CD4-positive, alpha-beta T cell (primary cell): Measurements from ENCODE around the gene HDC. TPM values are rescaled to one million over a fixed set of nuclear protein-coding genes. Genes with fewer than 3 reads are reported as not detected.

Experiments
- ATAC-seq: fragments of 200-7000 bp; cut with Tn5 transposase; one replicate; pipeline ENCODE4 v1.10.0; 2022; ENCODE audit warnings: mild to moderate bottlenecking; ENCODE audit not compliant: poor library complexity
- CTCF ChIA-PET: fragments of 350-600 bp; sonication (Branson Sonifier 250); formaldehyde crosslinking; loops from one replicate; lab custom pipeline; 2021; ENCODE audit warnings: antibody characterized with exemption, inconsistent platforms; lab: Charles Lee
- POLR2A ChIA-PET: fragments of 350-600 bp; sonication (Branson Sonifier 250); formaldehyde crosslinking; loops from one replicate; lab custom pipeline; 2021; ENCODE audit warnings: antibody characterized with exemption, inconsistent platforms; lab: Charles Lee
- DNase-seq, 14 experiments: peaks; one replicate each; pipeline ENCODE4 v3.0.0-alpha.2; 2013 to 2020; ENCODE audit warnings: mixed read lengths in 2 of 14
- H3K27ac ChIP-seq, 2 donors: one replicate each; pipeline versions ENCODE4 v1.5.1 to v1.7.0; 2013; ENCODE audit warnings: low read length in 2 of 2, low read depth in 1 of 2, mild to moderate bottlenecking in 1 of 2
- H3K27me3 ChIP-seq, 2 experiments: 1 replicate in 1 of 2; 2 replicates in 1 of 2; pipeline versions ENCODE4 v1.6.1 to v1.7.0; 2013; ENCODE audit warnings: low read length in 2 of 2, control low read depth in 1 of 2, mild to moderate bottlenecking in 1 of 2, moderate library complexity in 1 of 2; ENCODE audit not compliant: insufficient read depth in 2 of 2, control insufficient read depth in 1 of 2
- H3K36me3 ChIP-seq: one replicate; pipeline ENCODE4 v1.6.1; 2013; ENCODE audit warnings: low read length, control low read depth; ENCODE audit not compliant: insufficient read depth
- H3K4me1 ChIP-seq: one replicate; pipeline ENCODE4 v1.6.1; 2013; ENCODE audit warnings: low read length, control low read depth; ENCODE audit not compliant: insufficient read depth
- H3K4me3 ChIP-seq: one replicate; pipeline ENCODE4 v1.5.1; 2013; ENCODE audit warnings: mild to moderate bottlenecking, low read length, moderate library complexity
- H3K9me3 ChIP-seq, 2 experiments: 1 replicate in 1 of 2; 2 replicates in 1 of 2; pipeline versions ENCODE4 v1.6.1 to v1.7.0; 2013; ENCODE audit warnings: low read length in 2 of 2, mild to moderate bottlenecking in 2 of 2, control low read depth in 1 of 2, moderate library complexity in 1 of 2; ENCODE audit not compliant: control insufficient read depth in 1 of 2, insufficient read depth in 1 of 2
- H3K27ac Mint-ChIP-seq: one replicate; pipeline ENCODE4 v1.8.0; 2020; ENCODE audit warnings: mixed read lengths
- H3K27me3 Mint-ChIP-seq: one replicate; pipeline ENCODE4 v1.8.0; 2021; ENCODE audit warnings: mixed read lengths
- H3K36me3 Mint-ChIP-seq: one replicate; pipeline ENCODE4 v1.8.0; 2021; ENCODE audit warnings: low read depth, mixed read lengths
- H3K4me1 Mint-ChIP-seq: one replicate; pipeline ENCODE4 v1.8.0; 2021; ENCODE audit warnings: low read depth, mixed read lengths
- H3K4me3 Mint-ChIP-seq: one replicate; pipeline ENCODE4 v1.8.0; 2020; ENCODE audit warnings: mild to moderate bottlenecking, mixed read lengths
- H3K9me3 Mint-ChIP-seq: one replicate; pipeline ENCODE4 v1.8.0; 2020; ENCODE audit warnings: mixed read lengths
- CTCF ChIP-seq: fragments of 200-600 bp; IDR thresholded peaks from one replicate; pipeline ENCODE4 v1.8.0; 2022; ENCODE audit warnings: antibody characterized with exemption, mild to moderate bottlenecking
- intact Hi-C, 2 experiments: fragments of 100-400 bp; cut with DNase I in 1 of 2; cut with micrococcal nuclease in 1 of 2; formaldehyde crosslinking; loops; one replicate each; pipeline versions ENCODE4 v1.15.1 to v1.9.0; 2023 to 2025; cut with DNase I, micrococcal nuclease
- total RNA-seq, 174 experiments: library from RNA in 2 of 174; stranded (reverse) in 2 of 174; gene quantifications; one replicate each; pipeline ENCODE4 v1.2.3 and lab custom pipeline; 2021 to 2026

HDC gene
- total RNA-seq, 2 experiments from 2014 or later = 0.08 TPM; not detected in 1

GRCh38 chr15:50244959-50245624, 20.4 kb downstream of the HDC start:
- Histone ChIP-seq H3K9me3 (no peaks in the 10 kb centered on the region), H3K4me3 (no peak overlapping the region), H3K4me1 (peaks cover 16% of the 10 kb centered on the region), H3K36me3 (no peaks in the 10 kb centered on the region), H3K27ac (no peak overlapping the region), H3K27me3 (no peaks in the 10 kb centered on the region)
- no peaks in the 10 kb centered on the region for H3K9me3 Mint-ChIP-seq
- no peak for TF ChIP-seq CTCF
- no peak for DNase-seq
- no peaks in the 10 kb centered on the region for H3K36me3 Mint-ChIP-seq
- POLR2A ChIA-PET = interaction anchor here (1.4 kb wide), 1 partner anchor 8 kb away, joined by 3 read pairs; no protein-coding TSS in a partner anchor
- ATAC-seq = no peak
- no peaks in the 10 kb centered on the region for H3K27me3 Mint-ChIP-seq
- no peak overlapping the region for H3K4me3 Mint-ChIP-seq
- no peak overlapping the region for H3K27ac Mint-ChIP-seq
- H3K4me1 Mint-ChIP-seq = peaks cover 23% of the 10 kb centered on the region
- CTCF ChIA-PET = no interaction called here
- intact Hi-C loops = no loop called here

- no peak for ATAC-seq
- DNase-seq = no peak
- Histone ChIP-seq H3K4me3 (no peak overlapping the region), H3K4me1 (peaks cover 16% of the 10 kb centered on the region), H3K9me3 (no peaks in the 10 kb centered on the region), H3K27ac (no peak overlapping the region), H3K27me3 (no peaks in the 10 kb centered on the region), H3K36me3 (no peaks in the 10 kb centered on the region)
- POLR2A ChIA-PET = no interaction called here
- no peak for TF ChIP-seq CTCF
- CTCF ChIA-PET = interaction anchor here (0.9 kb wide), 1 partner anchor 55 kb away, joined by 3 read pairs; no protein-coding TSS in a partner anchor
- Mint-ChIP-seq H3K27ac (no peak overlapping the region), H3K4me1 (peaks cover 19% of the 10 kb centered on the region), H3K36me3 (no peaks in the 10 kb centered on the region), H3K27me3 (no peaks in the 10 kb centered on the region), H3K4me3 (no peak overlapping the region), H3K9me3 (no peaks in the 10 kb centered on the region)
- intact Hi-C loops = no loop called here
Measured at GRCh38 chr15:50244153-50244552, 21.4 kb downstream of the HDC start.

GRCh38 chr15:50241684-50242450, 23.7 kb downstream of the HDC start:
- CTCF ChIA-PET = no interaction called here
- Histone ChIP-seq H3K27me3 (no peaks in the 10 kb centered on the region), H3K4me3 (no peak overlapping the region), H3K36me3 (no peaks in the 10 kb centered on the region), H3K4me1 (no peaks in the 10 kb centered on the region), H3K9me3 (no peaks in the 10 kb centered on the region), H3K27ac (no peak overlapping the region)
- H3K4me1 Mint-ChIP-seq = no peaks in the 10 kb centered on the region
- intact Hi-C loops = no loop called here
- ATAC-seq = no peak
- H3K4me3 Mint-ChIP-seq = no peak overlapping the region
- no peaks in the 10 kb centered on the region for H3K36me3 Mint-ChIP-seq
- TF ChIP-seq CTCF = no peak
- H3K27me3 Mint-ChIP-seq = no peaks in the 10 kb centered on the region
- no peaks in the 10 kb centered on the region for H3K9me3 Mint-ChIP-seq
- DNase-seq = no peak
- POLR2A ChIA-PET = no interaction called here
- no peak overlapping the region for H3K27ac Mint-ChIP-seq
